Smooth muscle cell (in vitro differentiated cells): ENCODE measurements around the gene RRP15. TPM values are rescaled to one million over a fixed set of nuclear protein-coding genes. Genes with fewer than 3 reads are reported as not detected.

Experiments used
- DNase-seq: peaks from one replicate; lab custom pipeline; 2025; ENCODE audit not compliant: unreplicated experiment; lab: John Stamatoyannopoulos, UW
- H2AFZ ChIP-seq: fragments of 200-600 bp; sonication (generic); 2 replicates; pipeline ENCODE4 v1.6.0; 2016; ENCODE audit warnings: antibody characterized with exemption, low read depth, mild to moderate bottlenecking
- H3F3A ChIP-seq: fragments of 200-600 bp; sonication (generic); 2 replicates; pipeline ENCODE4 v1.6.0; 2017; ENCODE audit warnings: antibody characterized with exemption, low read depth
- H3K27ac ChIP-seq: fragments of 200-600 bp; sonication (generic); 2 replicates; pipeline ENCODE4 v1.5.1; 2016; ENCODE audit warnings: low read depth, mild to moderate bottlenecking
- H3K27me3 ChIP-seq: fragments of 200-600 bp; sonication (generic); 2 replicates; pipeline ENCODE4 v1.6.1; 2016; ENCODE audit warnings: low read depth, mild to moderate bottlenecking
- H3K36me3 ChIP-seq: fragments of 200-600 bp; sonication (generic); 2 replicates; pipeline ENCODE4 v1.5.1; 2016; ENCODE audit warnings: low read depth
- H3K4me1 ChIP-seq: fragments of 200-600 bp; sonication (generic); 2 replicates; pipeline ENCODE4 v1.5.1; 2016; ENCODE audit warnings: low read depth
- H3K4me2 ChIP-seq: fragments of 200-600 bp; sonication (generic); 2 replicates; pipeline ENCODE4 v1.6.0; 2016; ENCODE audit warnings: mild to moderate bottlenecking
- H3K4me3 ChIP-seq: fragments of 200-600 bp; sonication (generic); 2 replicates; pipeline ENCODE4 v1.5.1; 2016; ENCODE audit warnings: mild to moderate bottlenecking
- H3K79me2 ChIP-seq: fragments of 200-600 bp; sonication (generic); 2 replicates; pipeline ENCODE4 v1.6.0; 2016; ENCODE audit warnings: low read depth, mild to moderate bottlenecking
- H3K9ac ChIP-seq: fragments of 200-600 bp; sonication (generic); 2 replicates; pipeline ENCODE4 v1.6.0; 2016; ENCODE audit warnings: low read depth
- H3K9me3 ChIP-seq: fragments of 200-600 bp; sonication (generic); replicated peaks from 2 replicates; pipeline ENCODE4 v1.5.1; 2016; ENCODE audit warnings: low read depth
- H4K20me1 ChIP-seq: fragments of 200-600 bp; sonication (generic); 2 replicates; pipeline ENCODE4 v1.6.0; 2016; ENCODE audit warnings: low read depth
- CTCF ChIP-seq: fragments of 200-600 bp; sonication (generic); IDR thresholded peaks from 2 replicates; pipeline ENCODE4 v1.5.1; 2017; ENCODE audit warnings: borderline replicate concordance, mild to moderate bottlenecking, antibody characterized with exemption; ENCODE audit not compliant: insufficient read depth, poor library complexity, severe bottlenecking
- WGBS: methylation state at CpG from one replicate; pipeline ENCODE4 v1.1.7; 2016; ENCODE audit warnings: low lambda C conversion rate; 5-methylcytosine and 5-hydroxymethylcytosine counted together
- polyA plus RNA-seq: library from polyadenylated mRNA; unstranded; fragments of >200 nt; fragmentation: Nextera tagmentation; extraction: Ambion mirVana; gene quantifications from 2 replicates; pipeline ENCODE4 v1.2.1, GENCODE V29; 2016
- total RNA-seq: library from RNA; depleted of rRNA; stranded (reverse); fragments of >200 nt; gene quantifications from 2 replicates; pipeline ENCODE4 v1.2.3, GENCODE V29; 2014

The RRP15 gene
- total and polyA plus RNA-seq, 2 experiments from 2014 or later = 6.6 to 13.2 TPM

DNA sequence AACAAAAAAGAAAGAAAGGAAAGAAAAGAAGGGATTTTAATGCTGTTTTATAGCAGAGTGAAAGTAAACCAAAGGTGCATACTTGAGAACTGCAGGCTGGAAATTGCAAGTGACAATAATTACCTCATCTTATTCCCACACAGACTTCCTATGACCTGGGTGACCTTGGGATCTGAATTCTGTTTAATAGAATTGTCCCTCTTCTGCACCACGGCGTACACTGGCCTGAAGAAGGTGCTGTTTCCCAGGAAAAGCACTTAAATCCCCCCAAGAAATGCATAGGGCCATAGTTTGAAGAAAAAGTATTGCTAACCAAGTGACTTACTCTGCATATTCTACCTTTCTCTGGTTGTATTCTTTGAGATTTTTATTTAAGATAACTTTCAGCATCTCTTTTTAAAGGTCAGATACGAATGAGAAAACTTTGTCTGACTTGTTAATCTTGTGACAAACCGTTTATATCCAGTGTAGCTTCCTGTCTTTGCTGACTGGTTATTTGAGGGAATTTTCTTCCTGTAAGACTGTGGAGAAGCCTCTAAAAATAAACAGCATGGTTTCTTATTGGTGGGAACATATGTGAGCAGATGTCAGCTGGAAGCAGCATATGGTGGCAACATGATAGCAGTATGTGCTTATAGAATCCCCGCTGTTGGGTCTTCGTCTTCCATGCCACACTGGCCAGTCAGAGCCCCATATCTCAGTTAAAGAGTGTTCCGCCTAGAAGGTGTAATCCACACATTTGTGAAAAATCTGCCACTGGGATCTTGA, 76.4 kb downstream of the RRP15 start:
- peaks cover 50% of the 10 kb centered on the region for H3K79me2 ChIP-seq
- H3K36me3 ChIP-seq = no peaks in the 10 kb centered on the region
- no peak overlapping the region for H3K4me3 ChIP-seq
- whole genome bisulfite sequencing = 36% methylated on average over 7 of the region's 7 CpGs
- TF ChIP-seq CTCF = peak; percentile 60
- no peak overlapping the region for H3K9ac ChIP-seq
- peak overlapping the region; percentile 18 for H2AFZ ChIP-seq
- peaks cover 30% of the 10 kb centered on the region for H3F3A ChIP-seq
- peaks cover 3% of the 10 kb centered on the region for H4K20me1 ChIP-seq
- H3K27ac ChIP-seq = peak overlapping the region; percentile 63
- H3K4me2 ChIP-seq = peak overlapping the region; percentile 68
- no peaks in the 10 kb centered on the region for H3K9me3 ChIP-seq
- DNase-seq = no peak
- no peaks in the 10 kb centered on the region for H3K27me3 ChIP-seq
- H3K4me1 ChIP-seq = peaks cover 28% of the 10 kb centered on the region

DNA sequence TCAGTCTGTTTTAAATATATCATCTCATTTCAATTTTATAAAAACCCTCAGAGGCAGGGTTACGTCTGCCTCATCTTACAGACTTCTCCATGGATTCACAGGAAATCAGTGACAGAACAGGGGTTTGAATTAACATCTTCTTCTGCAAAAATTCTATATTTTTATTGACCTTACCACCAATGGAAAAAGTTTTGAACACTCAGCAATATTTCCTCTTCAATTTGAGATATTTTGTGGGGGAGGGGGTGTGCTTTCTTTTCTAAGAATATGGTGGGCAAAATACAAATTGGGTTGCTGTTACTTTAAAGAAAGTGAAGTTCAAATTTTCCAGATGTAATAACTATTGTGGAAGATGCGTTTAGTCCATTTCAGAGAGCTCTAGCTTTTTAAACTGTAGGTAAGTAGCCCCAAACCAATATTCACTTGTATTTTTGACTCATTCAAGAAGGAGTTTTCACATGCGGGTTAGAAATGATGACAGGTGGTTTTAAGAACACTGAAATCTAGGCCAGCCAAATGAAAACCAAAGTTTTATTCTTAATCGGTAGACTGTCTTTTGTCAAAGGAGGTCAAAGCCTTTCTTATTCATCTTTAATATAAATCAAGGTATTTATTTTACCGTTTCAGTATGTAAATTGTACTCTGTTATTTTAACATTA, 77.5 kb downstream of the RRP15 start:
- 96% methylated on average over 5 of the region's 5 CpGs for WGBS
- peaks cover 28% of the 10 kb centered on the region for H3K4me1 ChIP-seq

GRCh38 chr1:218363141-218363540, 78.0 kb downstream of the RRP15 start:
- DNase-seq = no peak
- H4K20me1 ChIP-seq = no peaks in the 10 kb centered on the region
- no peak for TF ChIP-seq CTCF
- no peaks in the 10 kb centered on the region for H3K9me3 ChIP-seq
- H2AFZ ChIP-seq = no peak overlapping the region
- no peaks in the 10 kb centered on the region for H3K27me3 ChIP-seq
- H3K36me3 ChIP-seq = no peaks in the 10 kb centered on the region
- H3K4me2 ChIP-seq = no peak overlapping the region
- peaks cover 56% of the 10 kb centered on the region for H3K79me2 ChIP-seq
- WGBS = 89% methylated on average over 1 of the region's 1 CpG
- no peak overlapping the region for H3K4me3 ChIP-seq
- peak overlapping the region; percentile 70 for H3K27ac ChIP-seq
- H3K4me1 ChIP-seq = peaks cover 22% of the 10 kb centered on the region
- H3K9ac ChIP-seq = no peak overlapping the region
- peaks cover 16% of the 10 kb centered on the region for H3F3A ChIP-seq

More for the DNA sequence above, 77.5 kb downstream of the RRP15 start:
- Histone ChIP-seq H3K4me3 (no peak overlapping the region), H3K36me3 (no peaks in the 10 kb centered on the region), H4K20me1 (peaks cover 3% of the 10 kb centered on the region), H3K79me2 (peaks cover 56% of the 10 kb centered on the region), H2AFZ (no peak overlapping the region), H3K27ac (peak overlapping the region; percentile 0), H3K9me3 (no peaks in the 10 kb centered on the region), H3F3A (peaks cover 22% of the 10 kb centered on the region), H3K4me2 (no peak overlapping the region), H3K9ac (no peak overlapping the region), H3K27me3 (no peaks in the 10 kb centered on the region)
- TF ChIP-seq CTCF = no peak
- DNase-seq = no peak
